H9 (cell line): ENCODE data around the gene DOCK10. TPM values are rescaled to one million over a fixed set of nuclear protein-coding genes. Genes with fewer than 3 reads are reported as not detected.

ENCODE experiments used
- DNase-seq: peaks from one replicate; pipeline ENCODE4 v3.0.0-alpha.2; 2017
- H2AFZ ChIP-seq: one replicate; pipeline ENCODE4 v1.6.1; 2013; ENCODE audit warnings: mild to moderate bottlenecking, low read length, control low read depth, moderate library complexity
- H2AK5ac ChIP-seq: 2 replicates; pipeline ENCODE4 v1.6.1; 2013; ENCODE audit warnings: low read length, control low read depth, mixed read lengths; ENCODE audit not compliant: insufficient read length
- H2BK120ac ChIP-seq: one replicate; pipeline ENCODE4 v1.6.1; 2013; ENCODE audit warnings: low read depth, mild to moderate bottlenecking, low read length, control low read depth, inconsistent platforms; ENCODE audit not compliant: poor library complexity, severe bottlenecking
- H2BK12ac ChIP-seq: 2 replicates; pipeline ENCODE4 v1.6.1; 2013; ENCODE audit warnings: low read length, control low read depth, mixed read lengths, low read depth; ENCODE audit not compliant: insufficient read length
- H2BK15ac ChIP-seq: 2 replicates; pipeline ENCODE4 v1.6.1; 2013; ENCODE audit warnings: low read depth, low read length, control low read depth
- H2BK20ac ChIP-seq: one replicate; pipeline ENCODE4 v1.6.1; 2013; ENCODE audit warnings: low read depth, mild to moderate bottlenecking, low read length, control low read depth, inconsistent platforms; ENCODE audit not compliant: poor library complexity, severe bottlenecking
- H2BK5ac ChIP-seq: 2 replicates; pipeline ENCODE4 v1.6.1; 2013; ENCODE audit warnings: low read length, control low read depth, mixed read lengths; ENCODE audit not compliant: insufficient read length
- H3K14ac ChIP-seq: 2 replicates; pipeline ENCODE4 v1.6.1; 2013; ENCODE audit warnings: low read length, control low read depth; ENCODE audit not compliant: insufficient read depth
- H3K18ac ChIP-seq: 2 replicates; pipeline ENCODE4 v1.6.1; 2013; ENCODE audit warnings: low read depth, mild to moderate bottlenecking, mixed read lengths, low read length, control low read depth; ENCODE audit not compliant: insufficient read length
- H3K23ac ChIP-seq: 2 replicates; pipeline ENCODE4 v1.6.1; 2013; ENCODE audit warnings: low read length, control low read depth, mixed read lengths, low read depth; ENCODE audit not compliant: insufficient read length
- H3K23me2 ChIP-seq: 2 replicates; pipeline ENCODE4 v1.6.1; 2013; ENCODE audit warnings: low read depth, mild to moderate bottlenecking, mixed read lengths, low read length, control low read depth; ENCODE audit not compliant: insufficient read length, poor library complexity, severe bottlenecking
- H3K27ac ChIP-seq: 2 replicates; pipeline ENCODE4 v1.5.1; 2013; ENCODE audit warnings: low read length, control low read depth, mixed read lengths, low read depth; ENCODE audit not compliant: insufficient read length
- H3K27me3 ChIP-seq: 2 replicates; pipeline ENCODE4 v1.6.1; 2013; ENCODE audit warnings: low read length, control low read depth, inconsistent platforms; ENCODE audit not compliant: insufficient read depth
- H3K4ac ChIP-seq: 2 replicates; pipeline ENCODE4 v1.6.1; 2013; ENCODE audit warnings: low read depth, mild to moderate bottlenecking, control low read depth, inconsistent platforms, low read length, moderate library complexity
- H3K4me1 ChIP-seq: 2 replicates; pipeline ENCODE4 v1.6.1; 2013; ENCODE audit warnings: low read length, control low read depth, inconsistent platforms; ENCODE audit not compliant: insufficient read depth
- H3K4me2 ChIP-seq: 2 replicates; pipeline ENCODE4 v1.6.1; 2013; ENCODE audit warnings: low read length, control low read depth, mixed read lengths; ENCODE audit not compliant: insufficient read length, insufficient read depth
- H3K56ac ChIP-seq: 2 replicates; pipeline ENCODE4 v1.6.1; 2013; ENCODE audit warnings: low read depth, mild to moderate bottlenecking, mixed read lengths, low read length, control low read depth; ENCODE audit not compliant: insufficient read length
- H3K79me1 ChIP-seq: 2 replicates; pipeline ENCODE4 v1.6.1; 2013; ENCODE audit warnings: low read depth, mild to moderate bottlenecking, moderate library complexity, low read length, control low read depth, inconsistent platforms; ENCODE audit not compliant: insufficient read depth, poor library complexity, severe bottlenecking
- H3K79me2 ChIP-seq: 2 replicates; pipeline ENCODE4 v1.6.1; 2013; ENCODE audit warnings: low read length, control low read depth, inconsistent platforms; ENCODE audit not compliant: insufficient read depth
- H3K9ac ChIP-seq: 2 replicates; pipeline ENCODE4 v1.6.1; 2013; ENCODE audit warnings: low read length, control low read depth, mixed read lengths; ENCODE audit not compliant: insufficient read length; ENCODE audit errors: extremely low read depth
- H3K9me3 ChIP-seq: one replicate; pipeline ENCODE4 v1.6.1; 2013; ENCODE audit warnings: low read depth, low read length, inconsistent platforms; ENCODE audit not compliant: control insufficient read depth
- H3T11ph ChIP-seq: one replicate; pipeline ENCODE4 v1.6.1; 2013; ENCODE audit warnings: mild to moderate bottlenecking, low read length, control low read depth, inconsistent platforms
- H4K20me1 ChIP-seq: one replicate; pipeline ENCODE4 v1.6.1; 2013; ENCODE audit not compliant: control insufficient read depth, insufficient read length, insufficient read depth
- H4K5ac ChIP-seq: 2 replicates; pipeline ENCODE4 v1.6.1; 2013; ENCODE audit warnings: low read depth, mild to moderate bottlenecking, mixed read lengths, low read length, control low read depth; ENCODE audit not compliant: insufficient read length
- H4K8ac ChIP-seq: replicated peaks from 2 replicates; pipeline ENCODE4 v1.6.1; 2013; ENCODE audit warnings: low read length, control low read depth, mixed read lengths, low read depth; ENCODE audit not compliant: insufficient read length
- H4K91ac ChIP-seq: 2 replicates; pipeline ENCODE4 v1.6.1; 2013; ENCODE audit warnings: low read depth, mild to moderate bottlenecking, moderate library complexity, mixed read lengths, low read length, control low read depth; ENCODE audit not compliant: insufficient read length
- H3K27ac Mint-ChIP-seq, 3 experiments: 2 replicates in 2 of 3; 3 replicates in 1 of 3; pipeline ENCODE4 v1.8.0; 2020 to 2021; ENCODE audit warnings: mixed read lengths in 3 of 3, mild to moderate bottlenecking in 1 of 3, moderate library complexity in 1 of 3
- H3K27me3 Mint-ChIP-seq: 2 replicates; pipeline ENCODE4 v1.8.0; 2021; ENCODE audit warnings: low read depth, mild to moderate bottlenecking, moderate library complexity, mixed read lengths
- H3K36me3 Mint-ChIP-seq, 3 experiments: 2 replicates in 2 of 3; 3 replicates in 1 of 3; pipeline ENCODE4 v1.8.0; 2020 to 2021; ENCODE audit warnings: low read depth in 3 of 3, mixed read lengths in 3 of 3; ENCODE audit not compliant: insufficient read depth in 1 of 3
- H3K4me1 Mint-ChIP-seq, 2 experiments: 2 replicates each; pipeline ENCODE4 v1.8.0; 2020; ENCODE audit warnings: mixed read lengths in 2 of 2
- H3K4me3 Mint-ChIP-seq, 2 experiments: 2 replicates in 1 of 2; 3 replicates in 1 of 2; pipeline ENCODE4 v1.8.0; 2020 to 2021; ENCODE audit warnings: mild to moderate bottlenecking in 2 of 2, mixed read lengths in 2 of 2, moderate library complexity in 1 of 2
- H3K9me3 Mint-ChIP-seq, 2 experiments: 2 replicates in 1 of 2; 3 replicates in 1 of 2; pipeline ENCODE4 v1.8.0; 2020; ENCODE audit warnings: mild to moderate bottlenecking in 2 of 2, mixed read lengths in 2 of 2, moderate library complexity in 1 of 2
- CTCF ChIP-seq: fragments of 200-600 bp; sonication (generic); conservative IDR thresholded peaks from 3 replicates; pipeline ENCODE4 v1.8.0; 2021; ENCODE audit warnings: antibody characterized with exemption, mild to moderate bottlenecking
- WGBS: extraction: QIAGEN DNeasy Blood & Tissue Kit; methylation state at CpG from one replicate; pipeline ENCODE4 v1.1.7; 2013; ENCODE audit warnings: missing lambda C conversion rate, low lambda C conversion rate, mixed read lengths; ENCODE audit not compliant: insufficient read length; ENCODE audit errors: extremely low coverage; 5-methylcytosine and 5-hydroxymethylcytosine counted together
- total RNA-seq: library from RNA; stranded (reverse); gene quantifications from 2 replicates; pipeline ENCODE4 v1.2.1, GENCODE V29; 2021

The DOCK10 gene
- total RNA-seq, 1 experiment from 2014 or later = 0.79 TPM

DNA sequence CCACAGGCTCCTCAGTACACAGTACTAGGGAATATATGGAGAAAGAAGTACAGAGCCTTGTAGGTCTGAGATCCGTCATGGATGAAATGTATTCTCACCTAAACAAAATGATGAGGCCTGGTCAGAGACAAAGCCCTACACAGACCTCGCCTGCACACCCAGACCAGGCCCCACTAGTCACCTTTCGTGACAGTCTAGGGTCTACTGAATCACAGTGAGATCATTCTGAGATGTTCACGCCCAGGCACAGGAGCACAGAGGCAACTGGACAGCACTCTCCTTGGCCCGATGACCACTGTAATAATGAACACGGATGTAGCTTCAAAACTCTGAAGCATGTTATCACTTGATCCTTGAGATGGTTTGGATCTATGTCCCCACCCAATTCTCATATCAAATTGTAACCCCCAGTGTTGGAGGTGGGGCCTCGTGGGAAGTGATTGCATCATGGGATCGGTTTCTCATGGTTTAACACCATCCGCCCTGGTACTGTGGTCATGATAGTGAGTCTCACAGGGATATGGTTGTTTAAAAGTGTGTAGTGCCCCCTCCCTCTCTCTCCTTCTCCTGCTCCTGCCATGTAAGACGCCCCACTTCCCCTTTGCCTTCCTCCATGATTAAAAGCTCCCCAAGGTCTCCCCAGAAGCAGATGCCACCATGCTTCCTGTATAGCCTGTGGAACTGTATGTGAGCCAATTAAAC is 15.1 kb downstream of the DOCK10 start:
- Histone ChIP-seq H4K91ac (no peak overlapping the region), H3K27me3 (no peaks in the 10 kb centered on the region), H3K4me1 (no peaks in the 10 kb centered on the region; the same call in 1 of the 2 replicates), H3K23me2 (no peaks in the 10 kb centered on the region), H2BK15ac (no peak overlapping the region), H3K4me2 (no peak overlapping the region), H3K4ac (no peak overlapping the region), H2BK120ac (no peak overlapping the region), H3K14ac (no peak overlapping the region), H3T11ph (no peak overlapping the region), H3K56ac (no peak overlapping the region), H4K5ac (no peak overlapping the region), H3K18ac (no peak overlapping the region), H2BK20ac (no peak overlapping the region), H3K23ac (no peak overlapping the region), H3K9ac (no peak overlapping the region), H3K79me2 (no peaks in the 10 kb centered on the region), H3K27ac (no peak overlapping the region), H4K20me1 (no peaks in the 10 kb centered on the region), H2BK12ac (no peak overlapping the region), H2BK5ac (no peak overlapping the region), H3K9me3 (no peaks in the 10 kb centered on the region), H2AFZ (no peak overlapping the region), H2AK5ac (no peak overlapping the region), H3K79me1 (no peaks in the 10 kb centered on the region), H4K8ac (peak overlapping the region; percentile 55)
- Mint-ChIP-seq H3K4me1 (peaks cover 2 to 3% of the 10 kb centered on the region in 2 experiments; a peak in 2 of 4 replicates), H3K27me3 (no peaks in the 10 kb centered on the region), H3K36me3 (no peaks in the 10 kb centered on the region), H3K27ac (no peak overlapping the region; a peak in 1 of 7 replicates), H3K9me3 (no peaks in the 10 kb centered on the region), H3K4me3 (no peak overlapping the region)
- WGBS = no CpG with 5 or more reads among the region's 10 CpGs
- no peak for TF ChIP-seq CTCF
- DNase-seq = no peak
